Panc1 (cell line): Measurements from ENCODE around the gene SLC22A23. TPM values are rescaled to one million over a fixed set of nuclear protein-coding genes. Genes with fewer than 3 reads are reported as not detected.

Source experiments
- ATAC-seq: fragments of 200-7000 bp; cut with Tn5 transposase; 2 replicates; pipeline ENCODE4 v1.9.1; 2020; ENCODE audit warnings: mild to moderate bottlenecking, moderate library complexity
- BruUV-seq: library from RNA; stranded (reverse); fragments of 400-500 nt; replicated peaks from 2 replicates; lab custom pipeline; 2021; lab: Mats Ljungman, UMichigan
- CTCF ChIA-PET: fragments of 300-600 bp; sonication (Branson Sonifier 250); formaldehyde crosslinking; loops from one replicate; lab custom pipeline; 2022; ENCODE audit warnings: antibody characterized with exemption; lab: Charles Lee
- POLR2A ChIA-PET: fragments of 300-600 bp; sonication (Branson Sonifier 250); formaldehyde crosslinking; loops from one replicate; lab custom pipeline; 2022; ENCODE audit warnings: antibody characterized with exemption; lab: Charles Lee
- DNase-seq: peaks from one replicate; pipeline ENCODE4 v3.0.0-alpha.2; 2010; ENCODE audit warnings: low read depth, low spot score
- H3K27ac ChIP-seq: 2 replicates; pipeline ENCODE4 v1.5.1; 2011; ENCODE audit warnings: mild to moderate bottlenecking, low read length, inconsistent platforms
- H3K27me3 ChIP-seq: fragments of 200-500 bp; sonication (Bioruptor generic); 2 replicates; pipeline ENCODE4 v1.6.0; 2014; ENCODE audit warnings: low read length, inconsistent platforms; ENCODE audit not compliant: control insufficient read depth, insufficient read depth
- H3K36me3 ChIP-seq: fragments of 200-500 bp; sonication (Bioruptor generic); 2 replicates; pipeline ENCODE4 v1.5.1; 2014; ENCODE audit warnings: inconsistent platforms, mild to moderate bottlenecking, low read length, moderate library complexity; ENCODE audit not compliant: control insufficient read depth, insufficient read depth
- H3K4me1 ChIP-seq: 2 replicates; pipeline ENCODE4 v1.5.1; 2011; ENCODE audit warnings: inconsistent platforms, mild to moderate bottlenecking, low read length, moderate library complexity; ENCODE audit not compliant: control insufficient read depth, insufficient read depth
- H3K4me3 ChIP-seq, 2 experiments: 2 replicates each; pipeline ENCODE4 v1.5.1; 2011 to 2012; ENCODE audit warnings: low read depth in 2 of 2, low read length in 2 of 2, mild to moderate bottlenecking in 2 of 2, inconsistent platforms in 1 of 2, moderate library complexity in 1 of 2
- H3K9me3 ChIP-seq: fragments of 200-500 bp; sonication (Bioruptor generic); 2 replicates; pipeline ENCODE4 v1.5.1; 2014; ENCODE audit warnings: low read depth, mild to moderate bottlenecking, inconsistent platforms, low read length, moderate library complexity; ENCODE audit not compliant: control insufficient read depth, insufficient read depth
- POLR2AphosphoS5 ChIP-seq: IDR thresholded peaks from 2 replicates; pipeline ENCODE4 v1.6.1; 2012; ENCODE audit warnings: mild to moderate bottlenecking, low read depth, low read length, moderate library complexity
- REST ChIP-seq, 2 experiments: IDR thresholded peaks; 2 replicates each; pipeline ENCODE4 v1.6.1; 2011 to 2012; ENCODE audit warnings: low read depth in 2 of 2, control low read depth in 1 of 2, low read length in 1 of 2, mild to moderate bottlenecking in 1 of 2, moderate library complexity in 1 of 2; ENCODE audit not compliant: insufficient read depth in 1 of 2
- SIN3A ChIP-seq: IDR thresholded peaks from 2 replicates; pipeline ENCODE4 v1.6.1; 2012; ENCODE audit warnings: low read depth, mild to moderate bottlenecking, low read length, moderate library complexity, borderline replicate concordance; ENCODE audit not compliant: insufficient read depth
- TCF7L2 ChIP-seq: IDR thresholded peaks from 2 replicates; pipeline ENCODE4 v1.6.1; 2011; ENCODE audit warnings: mild to moderate bottlenecking, low read depth, low read length, inconsistent platforms
- in situ Hi-C: cut with HindIII; loops from 2 replicates; pipeline ENCODE4 v1.10.0; 2016; ENCODE audit warnings: low sequenced_read_pairs, low pct_unique_long_range_greater_than_20kb
- intact Hi-C: fragments of 100-400 bp; cut with micrococcal nuclease; formaldehyde crosslinking; loops from one replicate; pipeline ENCODE4 v1.10.0; 2022; ENCODE audit not compliant: unreplicated experiment
- total RNA-seq: library from RNA; stranded (reverse); gene quantifications from one replicate; pipeline ENCODE4 v1.2.1, GENCODE V29; 2021; ENCODE audit not compliant: unreplicated experiment
- TF ChIP-seq, protein P1 (sequence below): fragments of 450-650 bp; IDR thresholded peaks from 2 replicates; pipeline ENCODE4 v1.5.1; 2017; ENCODE audit warnings: mild to moderate bottlenecking

SLC22A23 gene
- total RNA-seq, 1 experiment from 2014 or later = 4.5 TPM

DNA sequence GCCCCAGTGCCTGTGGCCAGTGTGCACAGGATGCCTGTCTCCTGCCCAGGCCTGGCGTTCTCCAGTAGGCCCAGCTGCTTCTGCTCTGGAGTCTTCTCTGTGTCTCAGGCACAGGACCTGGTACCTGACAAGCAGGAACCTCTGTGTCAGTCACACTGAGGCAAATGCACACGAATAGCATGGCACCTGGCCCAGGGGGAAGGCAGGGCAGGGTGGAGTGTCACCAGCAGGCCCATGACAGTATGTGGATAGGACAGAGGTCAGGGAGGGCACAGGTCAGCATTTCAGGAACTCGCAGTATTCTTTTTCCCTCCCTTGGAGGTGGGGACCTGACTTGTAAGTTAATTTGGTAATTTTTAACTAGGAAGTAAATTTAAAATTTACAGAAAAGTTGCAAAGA is 192.5 kb downstream of the SLC22A23 start:
- POLR2A ChIA-PET = no interaction called here
- Histone ChIP-seq H3K9me3 (no peaks in the 10 kb centered on the region), H3K36me3 (no peaks in the 10 kb centered on the region; the same call in 1 of the 2 replicates), H3K4me1 (peaks cover 15% of the 10 kb centered on the region), H3K27me3 (no peaks in the 10 kb centered on the region), H3K4me3 (no peak overlapping the region), H3K27ac (no peak overlapping the region)
- no TSS peak for BruUV-seq
- ATAC-seq (no peak), DNase-seq (no peak)
- in situ Hi-C loops (no loop called here), intact Hi-C loops (no loop called here)
- TF ChIP-seq REST (IDR thresholded peaks at IDR 0.05; ENCODE audit: insufficient read depth in 1 of 2, low read depth in 2 of 2, low read length in 1 of 2) (no peak), POLR2AphosphoS5 (no peak), TCF7L2 (no peak), SIN3A (no peak)
- TF ChIP-seq, protein P1, sequence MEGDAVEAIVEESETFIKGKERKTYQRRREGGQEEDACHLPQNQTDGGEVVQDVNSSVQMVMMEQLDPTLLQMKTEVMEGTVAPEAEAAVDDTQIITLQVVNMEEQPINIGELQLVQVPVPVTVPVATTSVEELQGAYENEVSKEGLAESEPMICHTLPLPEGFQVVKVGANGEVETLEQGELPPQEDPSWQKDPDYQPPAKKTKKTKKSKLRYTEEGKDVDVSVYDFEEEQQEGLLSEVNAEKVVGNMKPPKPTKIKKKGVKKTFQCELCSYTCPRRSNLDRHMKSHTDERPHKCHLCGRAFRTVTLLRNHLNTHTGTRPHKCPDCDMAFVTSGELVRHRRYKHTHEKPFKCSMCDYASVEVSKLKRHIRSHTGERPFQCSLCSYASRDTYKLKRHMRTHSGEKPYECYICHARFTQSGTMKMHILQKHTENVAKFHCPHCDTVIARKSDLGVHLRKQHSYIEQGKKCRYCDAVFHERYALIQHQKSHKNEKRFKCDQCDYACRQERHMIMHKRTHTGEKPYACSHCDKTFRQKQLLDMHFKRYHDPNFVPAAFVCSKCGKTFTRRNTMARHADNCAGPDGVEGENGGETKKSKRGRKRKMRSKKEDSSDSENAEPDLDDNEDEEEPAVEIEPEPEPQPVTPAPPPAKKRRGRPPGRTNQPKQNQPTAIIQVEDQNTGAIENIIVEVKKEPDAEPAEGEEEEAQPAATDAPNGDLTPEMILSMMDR = no peak
- CTCF ChIA-PET = no interaction called here

DNA sequence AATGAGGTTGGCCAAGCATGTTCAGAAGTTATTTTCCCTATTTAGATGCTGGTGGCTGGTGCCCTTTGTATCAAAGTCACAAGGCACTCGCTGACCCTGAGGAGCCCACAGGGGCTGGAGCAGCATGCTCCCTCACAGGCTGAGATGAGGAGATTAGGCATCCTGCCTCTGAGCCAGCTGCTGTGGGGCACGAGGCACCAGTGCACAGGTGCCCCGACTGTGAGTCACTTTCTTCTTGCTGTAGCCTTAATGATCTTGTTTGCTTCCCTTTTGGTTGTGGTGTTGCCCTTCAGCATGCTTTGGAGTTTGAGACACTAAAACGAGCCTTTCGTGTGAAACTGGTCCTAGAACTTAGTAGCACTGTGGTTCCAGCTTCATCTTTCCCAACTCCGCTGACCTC is 193.8 kb downstream of the SLC22A23 start:
- intact Hi-C loops = no loop called here
- no peaks in the 10 kb centered on the region; the same call in 1 of the 2 replicates for H3K36me3 ChIP-seq

More for the DNA sequence above, 193.8 kb downstream of the SLC22A23 start:
- ChIA-PET POLR2A (no interaction called here), CTCF (no interaction called here)
- no peak overlapping the region for H3K27ac ChIP-seq
- no peaks in the 10 kb centered on the region for H3K27me3 ChIP-seq
- no peaks in the 10 kb centered on the region for H3K9me3 ChIP-seq
- TF ChIP-seq REST (IDR thresholded peaks at IDR 0.05; ENCODE audit: insufficient read depth in 1 of 2, low read depth in 2 of 2, low read length in 1 of 2) (no peak), POLR2AphosphoS5 (no peak), TCF7L2 (no peak), SIN3A (no peak)
- TF ChIP-seq, protein P1 = no peak
- H3K4me1 ChIP-seq = peaks cover 17% of the 10 kb centered on the region
- no peak overlapping the region for H3K4me3 ChIP-seq
- ATAC-seq = no peak
- no TSS peak for BruUV-seq
- no peak for DNase-seq
- in situ Hi-C loops = no loop called here
